ENCODE measurements around the gene TLR10.

The TLR10 gene

GRCh38 chr4:38818441-38818976 lies 35.7 kb upstream of the TLR10 start:
- TF ChIP-seq FOXM1 (IDR thresholded peaks at IDR 0.05; ENCODE audit: borderline replicate concordance, low read depth) (no peak), TEAD4 (IDR thresholded peaks at IDR 0.05) (peak; percentile 51), NFIC (IDR thresholded peaks at IDR 0.05) (no peak), TCF12 (IDR thresholded peaks at IDR 0.05; ENCODE audit: low read depth) (0 out of 2 replicates have a peak, but pooled peaks have one; percentile 19), EP300 (IDR thresholded peaks at IDR 0.05; ENCODE audit: borderline replicate concordance) (peak; percentile 31; the same call in 1 of the 2 replicates)

GRCh38 chr4:38815885-38816782 lies 33.3 kb upstream of the TLR10 start:
- TF ChIP-seq CREB1 (IDR thresholded peaks at IDR 0.05; ENCODE audit: low read depth) (no peak), TEAD4 (IDR thresholded peaks at IDR 0.05) (no peak), YY1 (IDR thresholded peaks at IDR 0.05; ENCODE audit: low read depth) (no peak), NFIC (IDR thresholded peaks at IDR 0.05) (no peak), EP300 (IDR thresholded peaks at IDR 0.05; ENCODE audit: borderline replicate concordance) (no peak), TCF12 (IDR thresholded peaks at IDR 0.05; ENCODE audit: low read depth) (no peak), ZBTB7A (IDR thresholded peaks at IDR 0.05; ENCODE audit: low read depth) (no peak)

- no peak for TF ChIP-seq TEAD4 (IDR thresholded peaks at IDR 0.05)
Measured at GRCh38 chr4:38814386-38814785, 31.6 kb upstream of the TLR10 start.

DNA sequence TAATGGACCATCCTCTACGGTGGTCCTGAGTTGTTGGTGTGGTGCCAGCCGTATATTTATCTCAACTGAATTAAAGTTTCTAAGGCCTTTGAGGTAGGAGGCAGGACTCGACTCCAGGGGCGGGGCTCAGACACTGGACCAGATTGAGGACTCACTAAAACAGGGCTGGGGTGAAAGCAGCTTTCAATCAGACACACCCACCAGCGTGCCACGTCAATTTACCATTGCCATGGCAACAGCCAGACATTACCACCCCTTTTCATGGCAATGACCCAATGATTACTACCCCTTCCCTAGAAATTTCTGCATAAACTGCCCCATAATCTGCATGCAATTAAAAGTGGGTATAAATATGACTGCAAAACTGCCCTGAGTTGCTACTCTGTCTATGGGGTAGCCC lies 28.5 kb upstream of the TLR10 start:
- TF ChIP-seq CREB1 (IDR thresholded peaks at IDR 0.05; ENCODE audit: low read depth) = no peak
- TF ChIP-seq RAD21 (IDR thresholded peaks at IDR 0.05; ENCODE audit: low read depth) = no peak
- TF ChIP-seq TEAD4 (IDR thresholded peaks at IDR 0.05) = no peak

DNA sequence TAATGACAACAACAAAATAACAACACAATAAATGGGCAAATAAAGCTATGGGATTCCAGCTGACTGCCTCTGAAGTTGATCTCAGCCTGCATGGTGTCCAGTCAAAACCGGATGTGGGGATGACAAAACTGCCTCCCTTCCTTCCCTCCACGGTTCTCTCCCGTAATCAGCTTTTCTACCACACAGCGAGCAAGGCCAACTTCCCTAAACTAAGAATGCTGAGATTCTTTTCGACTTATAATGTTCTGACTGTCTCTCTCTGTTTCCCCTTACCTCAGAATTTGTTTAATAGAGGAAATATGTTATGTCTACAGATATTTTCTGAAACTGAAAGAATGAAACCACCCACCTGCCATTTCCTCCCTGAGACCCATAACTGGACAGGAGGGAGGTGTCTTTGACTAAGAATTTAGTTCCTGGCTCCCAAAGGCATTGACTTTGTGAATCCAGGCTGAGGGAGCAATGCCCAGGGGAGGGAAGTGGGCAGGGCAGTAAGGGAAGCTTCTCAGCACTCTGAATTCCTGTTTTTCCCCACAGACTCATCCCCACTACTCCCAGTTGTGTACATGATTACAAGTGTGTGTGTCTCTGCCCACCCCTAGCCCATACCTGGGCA lies 22.8 kb upstream of the TLR10 start:
- no peak for TF ChIP-seq TCF12 (IDR thresholded peaks at IDR 0.05; ENCODE audit: low read depth)
- TF ChIP-seq TEAD4 (IDR thresholded peaks at IDR 0.05) = no peak
- no peak for TF ChIP-seq NFIC (IDR thresholded peaks at IDR 0.05)
- TF ChIP-seq YY1 (IDR thresholded peaks at IDR 0.05; ENCODE audit: low read depth) = no peak
- TF ChIP-seq EP300 (IDR thresholded peaks at IDR 0.05; ENCODE audit: borderline replicate concordance) = no peak
- no peak for TF ChIP-seq EGR1 (IDR thresholded peaks at IDR 0.05)
- TF ChIP-seq, protein P1, sequence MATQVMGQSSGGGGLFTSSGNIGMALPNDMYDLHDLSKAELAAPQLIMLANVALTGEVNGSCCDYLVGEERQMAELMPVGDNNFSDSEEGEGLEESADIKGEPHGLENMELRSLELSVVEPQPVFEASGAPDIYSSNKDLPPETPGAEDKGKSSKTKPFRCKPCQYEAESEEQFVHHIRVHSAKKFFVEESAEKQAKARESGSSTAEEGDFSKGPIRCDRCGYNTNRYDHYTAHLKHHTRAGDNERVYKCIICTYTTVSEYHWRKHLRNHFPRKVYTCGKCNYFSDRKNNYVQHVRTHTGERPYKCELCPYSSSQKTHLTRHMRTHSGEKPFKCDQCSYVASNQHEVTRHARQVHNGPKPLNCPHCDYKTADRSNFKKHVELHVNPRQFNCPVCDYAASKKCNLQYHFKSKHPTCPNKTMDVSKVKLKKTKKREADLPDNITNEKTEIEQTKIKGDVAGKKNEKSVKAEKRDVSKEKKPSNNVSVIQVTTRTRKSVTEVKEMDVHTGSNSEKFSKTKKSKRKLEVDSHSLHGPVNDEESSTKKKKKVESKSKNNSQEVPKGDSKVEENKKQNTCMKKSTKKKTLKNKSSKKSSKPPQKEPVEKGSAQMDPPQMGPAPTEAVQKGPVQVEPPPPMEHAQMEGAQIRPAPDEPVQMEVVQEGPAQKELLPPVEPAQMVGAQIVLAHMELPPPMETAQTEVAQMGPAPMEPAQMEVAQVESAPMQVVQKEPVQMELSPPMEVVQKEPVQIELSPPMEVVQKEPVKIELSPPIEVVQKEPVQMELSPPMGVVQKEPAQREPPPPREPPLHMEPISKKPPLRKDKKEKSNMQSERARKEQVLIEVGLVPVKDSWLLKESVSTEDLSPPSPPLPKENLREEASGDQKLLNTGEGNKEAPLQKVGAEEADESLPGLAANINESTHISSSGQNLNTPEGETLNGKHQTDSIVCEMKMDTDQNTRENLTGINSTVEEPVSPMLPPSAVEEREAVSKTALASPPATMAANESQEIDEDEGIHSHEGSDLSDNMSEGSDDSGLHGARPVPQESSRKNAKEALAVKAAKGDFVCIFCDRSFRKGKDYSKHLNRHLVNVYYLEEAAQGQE (IDR thresholded peaks at IDR 0.05; ENCODE audit: low read depth) = no peak
- TF ChIP-seq RAD21 (IDR thresholded peaks at IDR 0.05; ENCODE audit: low read depth) = no peak
- no peak for TF ChIP-seq ZBTB7A (IDR thresholded peaks at IDR 0.05; ENCODE audit: low read depth)
- no peak for TF ChIP-seq CEBPB (IDR thresholded peaks at IDR 0.05)
- no peak for TF ChIP-seq USF1 (IDR thresholded peaks at IDR 0.05)
- TF ChIP-seq FOXM1 (IDR thresholded peaks at IDR 0.05; ENCODE audit: borderline replicate concordance, low read depth) = no peak
- TF ChIP-seq, protein P2, sequence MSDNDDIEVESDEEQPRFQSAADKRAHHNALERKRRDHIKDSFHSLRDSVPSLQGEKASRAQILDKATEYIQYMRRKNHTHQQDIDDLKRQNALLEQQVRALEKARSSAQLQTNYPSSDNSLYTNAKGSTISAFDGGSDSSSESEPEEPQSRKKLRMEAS (IDR thresholded peaks at IDR 0.05) = no peak
- no peak for TF ChIP-seq CREB1 (IDR thresholded peaks at IDR 0.05; ENCODE audit: low read depth)
- TF ChIP-seq TAF1 (IDR thresholded peaks at IDR 0.05; ENCODE audit: low read depth) = no peak

DNA sequence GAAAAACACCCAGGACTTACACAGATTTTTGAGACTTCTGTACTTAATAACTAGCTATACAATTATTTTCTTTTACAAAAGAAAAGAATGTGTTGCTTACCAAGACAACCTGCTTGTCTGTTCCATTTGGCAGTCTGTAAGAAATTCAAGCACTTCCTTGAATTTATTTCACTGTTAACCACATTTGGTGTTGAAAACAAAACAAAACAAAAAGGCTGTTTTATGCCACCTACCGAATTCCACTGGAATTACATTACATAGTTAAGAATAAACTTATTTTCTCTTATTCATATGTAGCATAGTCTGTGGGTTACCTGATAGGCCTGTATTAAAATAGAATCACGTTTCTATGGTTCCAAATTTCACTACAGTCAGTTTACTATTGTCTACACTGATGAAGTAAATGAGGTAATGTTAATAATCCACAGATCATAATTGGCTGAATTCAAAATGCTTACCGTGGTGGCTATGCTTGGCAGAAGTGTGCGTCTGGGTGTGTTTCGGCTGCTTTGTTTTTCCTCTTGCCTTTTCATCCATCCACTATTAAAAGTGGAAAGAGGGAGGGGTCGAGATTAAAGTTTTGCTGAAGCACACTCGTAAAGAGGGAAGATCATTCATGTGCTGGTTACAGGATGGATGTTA lies 22.0 kb upstream of the TLR10 start, which contains the start of gene TLR1:
TLR1 (minus strand) TSS at position 138 of the 642 bp plus-strand sequence. CDS start 5,960 bp downstream, outside the sequence.
- TF ChIP-seq RAD21 (IDR thresholded peaks at IDR 0.05; ENCODE audit: low read depth) (peak; percentile 37), CEBPB (IDR thresholded peaks at IDR 0.05) (no peak)

DNA sequence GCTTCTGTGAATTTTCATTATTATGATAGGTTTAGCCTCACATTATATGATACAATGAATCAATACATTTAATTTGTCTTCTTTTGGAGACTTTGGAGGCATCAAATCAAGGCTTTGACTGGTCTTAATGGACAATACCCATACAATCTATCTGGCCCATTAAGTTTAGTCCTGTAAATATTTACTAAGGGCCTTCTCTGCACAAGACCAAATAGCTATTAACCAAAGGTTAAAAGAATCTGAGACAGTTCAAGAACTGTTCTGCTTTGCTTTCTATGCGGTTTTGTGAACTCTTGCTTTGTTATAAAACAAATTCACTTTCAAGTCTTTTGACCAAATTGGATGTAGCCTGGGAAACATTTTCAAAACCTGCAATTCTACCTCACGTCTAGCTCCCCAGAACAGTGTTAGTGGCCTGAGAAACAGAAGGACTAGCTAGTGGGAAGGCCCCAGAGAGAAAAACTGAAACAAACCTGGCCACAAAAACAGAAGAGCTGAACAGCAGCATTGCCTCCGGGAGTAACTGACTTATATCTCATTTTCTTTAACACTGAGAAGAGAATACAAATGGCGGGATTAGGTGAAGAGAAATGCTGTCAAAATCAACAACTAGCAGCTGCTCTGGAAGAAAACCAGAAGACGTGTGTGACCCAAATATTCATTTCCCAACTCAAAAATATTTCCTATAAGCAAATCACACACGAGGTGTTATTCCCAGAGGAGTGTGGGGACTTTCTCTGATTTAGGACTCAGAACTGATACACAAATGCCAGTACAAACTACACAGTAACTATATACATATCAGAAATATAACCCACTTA lies 21.3 kb upstream of the TLR10 start:
- TF ChIP-seq TCF12 (IDR thresholded peaks at IDR 0.05; ENCODE audit: low read depth) (no peak), NFIC (IDR thresholded peaks at IDR 0.05) (no peak)

All from Ishikawa (cell line).